Large intestine (tissue), 3 donors: ENCODE data around the gene ACSBG1. TPM values are rescaled to one million over a fixed set of nuclear protein-coding genes. Genes with fewer than 3 reads are reported as not detected.

Experiments used
- DNase-seq, 2 donors: peaks; one replicate each; pipeline versions ENCODE4 v3.0.0 to v3.0.0-alpha.2; 2013
- H3K27ac ChIP-seq: one replicate; pipeline ENCODE4 v1.5.1; 2013; ENCODE audit warnings: low read length
- H3K27me3 ChIP-seq: 2 replicates; pipeline ENCODE4 v1.6.1; 2013; ENCODE audit warnings: low read length; ENCODE audit not compliant: control insufficient read depth, insufficient read depth
- H3K36me3 ChIP-seq: 2 replicates; pipeline ENCODE4 v1.6.1; 2013; ENCODE audit warnings: low read length; ENCODE audit not compliant: control insufficient read depth, insufficient read depth
- H3K4me1 ChIP-seq: one replicate; pipeline ENCODE4 v1.6.1; 2013; ENCODE audit warnings: low read length; ENCODE audit not compliant: control insufficient read depth, insufficient read depth
- H3K4me3 ChIP-seq: one replicate; pipeline ENCODE4 v1.5.1; 2013; ENCODE audit warnings: low read length
- H3K9me3 ChIP-seq: one replicate; pipeline ENCODE4 v1.6.1; 2013; ENCODE audit warnings: mild to moderate bottlenecking, low read depth, low read length, moderate library complexity; ENCODE audit not compliant: control insufficient read depth
- WGBS: methylation state at CpG from one replicate; pipeline ENCODE4 v1.1.5; 2013; ENCODE audit warnings: low lambda C conversion rate; ENCODE audit not compliant: insufficient coverage; 5-methylcytosine and 5-hydroxymethylcytosine counted together
- polyA plus RNA-seq: library from polyadenylated mRNA; unstranded; fragments of 120-200 nt; gene quantifications from one replicate; pipeline ENCODE4 v1.2.1, GENCODE V29; 2013

ACSBG1 gene
- polyA plus RNA-seq, 1 donor: 1.1 TPM

DNA sequence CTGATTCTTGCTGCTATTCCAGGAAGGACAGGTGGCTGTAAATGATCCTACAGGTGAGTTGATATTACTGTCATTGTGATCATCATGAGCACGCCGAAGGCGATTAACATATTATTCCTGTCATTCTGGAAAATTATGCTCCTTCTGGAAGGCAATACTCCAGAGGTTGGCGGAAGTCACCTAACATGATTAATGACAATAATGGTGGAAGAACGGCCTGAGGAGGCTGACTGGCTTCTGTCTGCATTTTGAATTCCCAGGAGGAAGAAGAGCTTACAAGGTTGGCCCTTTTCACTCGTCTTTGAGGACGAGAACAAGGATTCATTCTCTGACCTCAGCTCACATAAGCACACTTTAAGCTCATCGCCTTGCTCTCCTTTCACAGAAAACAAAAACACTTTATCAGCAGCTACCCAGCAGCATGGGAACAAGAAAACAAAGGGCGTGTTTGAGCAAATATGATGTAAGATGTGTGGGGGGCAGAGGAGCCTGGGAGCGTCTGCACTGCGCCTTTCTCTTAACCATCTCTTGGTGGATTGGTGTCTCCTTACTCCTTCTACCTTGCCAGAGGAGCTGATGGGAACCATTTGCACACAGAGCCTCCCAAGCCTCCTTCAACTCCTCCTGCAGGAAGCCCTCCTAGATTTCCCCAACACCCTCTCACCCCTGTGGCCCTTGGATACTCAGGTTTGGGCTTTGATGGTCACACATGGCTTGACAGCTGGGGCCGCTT is 23.0 kb downstream of the ACSBG1 start:
- Histone ChIP-seq H3K27ac (no peak overlapping the region), H3K4me3 (no peak overlapping the region), H3K4me1 (peaks cover 12% of the 10 kb centered on the region), H3K36me3 (no peaks in the 10 kb centered on the region), H3K9me3 (no peaks in the 10 kb centered on the region), H3K27me3 (no peaks in the 10 kb centered on the region)
- DNase-seq: no peak
- WGBS: 100% methylated on average over 1 of the region's 12 CpGs

DNA sequence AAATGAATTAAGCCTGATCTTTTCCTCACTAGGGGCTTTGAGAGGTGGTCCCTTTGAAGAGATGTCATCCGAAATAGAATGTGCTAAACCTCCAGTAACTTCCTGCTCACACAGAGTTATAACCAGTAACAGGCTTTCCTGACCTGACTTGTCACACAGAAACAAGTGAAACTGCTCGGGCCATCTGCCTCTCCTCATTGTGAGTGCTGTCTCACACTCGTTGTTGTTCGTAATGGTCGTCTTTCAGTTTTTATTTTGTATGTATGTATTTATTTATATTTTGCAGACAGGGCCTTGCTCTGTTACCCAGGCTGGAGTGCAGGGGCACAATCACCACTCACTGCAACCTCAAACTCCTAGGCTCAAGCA is 24.0 kb downstream of the ACSBG1 start:
- Histone ChIP-seq H3K27me3 (no peaks in the 10 kb centered on the region), H3K4me3 (no peak overlapping the region), H3K9me3 (no peaks in the 10 kb centered on the region), H3K36me3 (no peaks in the 10 kb centered on the region), H3K27ac (no peak overlapping the region), H3K4me1 (peaks cover 12% of the 10 kb centered on the region)
- DNase-seq: no peak
- no CpG with 5 or more reads among the region's 5 CpGs for WGBS

DNA sequence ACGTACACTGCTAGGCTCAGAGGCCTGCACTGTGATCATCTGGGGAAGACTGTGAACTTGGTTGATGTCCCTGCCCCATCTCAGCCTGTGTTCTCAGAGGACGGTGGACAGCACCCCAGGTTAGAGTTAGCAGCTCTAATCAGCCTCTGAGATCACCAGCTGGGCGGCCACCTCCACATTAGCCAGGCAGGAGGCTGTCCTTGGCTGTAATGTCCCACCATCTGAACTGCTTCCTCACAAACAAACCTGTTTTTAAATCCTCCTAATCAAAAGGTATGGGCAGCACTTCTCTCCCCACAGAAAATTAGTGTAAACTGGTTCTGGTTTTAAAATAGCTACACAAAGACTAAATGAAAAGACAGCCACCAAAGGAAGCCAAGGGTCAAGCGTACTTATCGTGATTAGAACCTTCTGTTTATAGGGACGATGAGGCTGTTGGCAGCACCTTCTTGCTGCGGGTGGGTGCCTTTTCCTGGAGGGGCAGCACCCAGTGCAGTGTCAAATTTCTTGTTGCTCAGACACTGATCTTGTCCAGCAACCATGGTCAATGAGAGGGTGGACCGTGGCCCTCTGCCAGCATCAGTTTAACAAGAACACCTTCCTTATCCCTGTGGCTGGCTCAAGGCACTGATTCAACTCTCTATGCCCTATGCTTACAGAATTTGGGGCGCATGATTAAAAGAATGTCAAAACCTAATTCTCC is 24.6 kb downstream of the ACSBG1 start:
- H3K27ac ChIP-seq: no peak overlapping the region
- H3K36me3 ChIP-seq: no peaks in the 10 kb centered on the region
- H3K4me1 ChIP-seq: peaks cover 12% of the 10 kb centered on the region
- H3K9me3 ChIP-seq: no peaks in the 10 kb centered on the region
- H3K27me3 ChIP-seq: no peaks in the 10 kb centered on the region
- DNase-seq: no peak
- WGBS: 100% methylated on average over 1 of the region's 9 CpGs
- H3K4me3 ChIP-seq: no peak overlapping the region

DNA sequence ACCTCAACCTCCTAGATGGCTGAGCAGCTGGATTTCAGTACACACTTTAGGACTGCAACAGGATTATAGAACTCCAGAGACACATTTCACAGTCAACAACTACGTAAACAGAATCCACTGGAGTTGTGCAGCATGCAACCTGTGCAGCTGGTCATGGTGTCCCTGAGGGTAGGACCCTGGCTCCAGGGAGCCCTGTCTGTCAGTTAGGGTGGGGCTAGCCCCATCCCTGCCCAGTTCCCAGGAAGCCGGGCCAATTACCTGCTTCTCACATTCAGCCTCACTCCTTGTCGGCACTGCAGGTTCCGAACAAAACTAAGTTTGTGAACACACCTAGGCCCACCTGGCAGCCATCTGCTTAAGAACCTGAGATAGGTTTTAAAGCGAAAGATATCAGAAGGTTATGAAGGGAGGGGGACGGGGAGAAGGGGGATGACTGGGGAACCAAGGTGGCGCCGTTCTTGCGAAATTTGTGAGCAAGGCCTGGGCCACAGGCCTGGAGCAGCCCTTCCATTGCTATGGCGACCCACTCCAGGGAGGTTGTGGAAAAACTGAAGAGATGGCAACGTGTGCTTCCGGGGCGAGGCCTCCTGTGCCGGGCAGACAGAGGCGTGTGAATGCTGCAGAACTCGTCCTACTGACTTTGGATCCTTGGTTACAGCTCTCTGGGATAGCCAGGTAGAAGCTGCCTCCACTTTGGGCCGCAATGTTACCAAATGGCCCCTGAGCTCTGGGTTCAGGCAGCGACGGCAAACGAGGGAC is 25.3 kb downstream of the ACSBG1 start:
- WGBS: 90% methylated on average over 4 of the region's 20 CpGs
- no peaks in the 10 kb centered on the region for H3K36me3 ChIP-seq
- no peaks in the 10 kb centered on the region for H3K9me3 ChIP-seq
- H3K27me3 ChIP-seq: no peaks in the 10 kb centered on the region
- H3K4me1 ChIP-seq: peaks cover 12% of the 10 kb centered on the region
- DNase-seq: no peak
- H3K27ac ChIP-seq: no peak overlapping the region
- H3K4me3 ChIP-seq: no peak overlapping the region

DNA sequence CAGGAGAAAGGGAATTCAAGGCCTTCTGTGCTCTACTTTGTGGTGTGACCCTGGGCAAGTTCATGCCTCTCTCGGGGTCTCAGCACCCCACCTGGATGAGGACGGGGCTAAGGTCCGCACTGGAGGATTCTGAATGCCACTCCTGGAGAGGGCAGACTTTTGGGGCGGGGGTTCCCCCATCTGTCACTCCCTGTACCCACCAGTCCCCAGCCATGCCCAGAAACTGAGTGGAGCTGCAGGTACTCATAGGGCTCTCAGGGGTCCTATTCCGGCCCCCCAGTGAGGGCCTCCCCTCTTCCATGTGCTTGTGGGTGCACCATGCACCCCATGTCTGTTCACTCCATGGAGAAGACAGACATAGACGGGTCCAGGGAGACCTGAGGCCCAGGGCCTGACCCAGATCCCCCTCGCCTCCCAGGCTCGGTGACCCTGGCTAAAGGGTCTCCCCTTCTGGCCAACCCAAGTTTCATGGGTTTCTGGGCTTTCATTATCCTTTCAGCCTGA is 26.0 kb downstream of the ACSBG1 start:
- H3K27ac ChIP-seq: no peak overlapping the region
- H3K4me1 ChIP-seq: peaks cover 16% of the 10 kb centered on the region

DNA sequence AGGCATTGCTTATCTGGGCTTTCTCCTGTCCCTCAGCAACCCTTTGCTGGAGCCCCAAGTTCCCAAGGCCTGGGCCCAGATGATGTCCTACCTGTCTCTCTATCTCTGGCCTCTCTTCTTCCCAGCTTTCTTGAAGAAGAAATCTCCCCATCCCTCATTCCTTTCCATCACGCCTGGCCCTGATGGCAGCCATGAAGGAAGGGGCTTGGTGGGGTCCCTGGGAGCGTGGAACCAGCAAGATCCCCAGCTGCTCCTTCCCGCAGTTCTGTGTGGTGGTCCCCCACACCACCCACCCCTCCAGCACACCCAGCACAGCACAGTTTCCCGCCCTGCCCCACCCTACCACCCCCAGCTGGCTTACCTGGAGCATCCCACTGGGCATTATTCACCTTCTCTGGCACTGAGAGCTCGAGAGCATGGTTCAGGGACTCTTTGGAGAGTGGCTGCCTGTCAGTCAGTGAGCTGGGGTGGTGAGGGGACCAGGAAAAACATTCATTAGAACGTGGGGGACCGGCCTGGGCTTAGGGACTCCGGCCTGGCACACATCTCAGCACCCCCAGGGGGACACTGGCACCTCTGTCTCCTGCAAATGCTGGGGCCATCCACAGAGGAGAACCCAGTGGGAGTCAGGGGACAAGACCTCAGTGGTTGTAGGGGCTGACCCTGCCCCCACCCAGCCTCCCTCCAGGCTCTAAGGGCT is 26.6 kb downstream of the ACSBG1 start:
- no CpG with 5 or more reads among the region's 8 CpGs for WGBS
- Histone ChIP-seq H3K36me3 (no peaks in the 10 kb centered on the region), H3K9me3 (no peaks in the 10 kb centered on the region), H3K4me1 (peaks cover 12% of the 10 kb centered on the region), H3K27ac (no peak overlapping the region), H3K27me3 (no peaks in the 10 kb centered on the region), H3K4me3 (no peak overlapping the region)
- DNase-seq: no peak

More for the DNA sequence above, 26.0 kb downstream of the ACSBG1 start:
- no peaks in the 10 kb centered on the region for H3K36me3 ChIP-seq
- H3K4me3 ChIP-seq: no peak overlapping the region
- no peaks in the 10 kb centered on the region for H3K27me3 ChIP-seq
- H3K9me3 ChIP-seq: no peaks in the 10 kb centered on the region
- WGBS: no CpG with 5 or more reads among the region's 8 CpGs
- DNase-seq: no peak

DNA sequence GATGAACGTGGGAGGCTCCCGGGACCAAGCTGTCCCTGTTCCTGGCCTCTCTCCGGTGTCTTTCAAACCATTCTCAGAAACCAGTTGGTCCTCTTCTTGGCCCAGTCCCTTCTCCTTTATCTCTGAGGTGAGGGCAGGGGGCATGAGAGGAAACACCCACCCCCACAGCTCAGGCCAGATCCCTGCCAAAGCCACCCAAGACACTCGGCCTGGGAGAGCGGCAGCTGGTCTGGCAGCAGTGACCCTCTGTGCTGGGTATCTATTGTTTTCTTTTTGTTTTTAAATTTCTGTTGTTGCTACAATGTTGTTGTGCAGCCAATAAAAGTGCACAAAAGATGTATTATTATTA is 27.3 kb downstream of the ACSBG1 start:
- Histone ChIP-seq H3K4me1 (peaks cover 6% of the 10 kb centered on the region), H3K27me3 (no peaks in the 10 kb centered on the region), H3K36me3 (no peaks in the 10 kb centered on the region), H3K27ac (no peak overlapping the region), H3K9me3 (no peaks in the 10 kb centered on the region), H3K4me3 (no peak overlapping the region)
- DNase-seq: no peak
- WGBS: no CpG with 5 or more reads among the region's 5 CpGs

DNA sequence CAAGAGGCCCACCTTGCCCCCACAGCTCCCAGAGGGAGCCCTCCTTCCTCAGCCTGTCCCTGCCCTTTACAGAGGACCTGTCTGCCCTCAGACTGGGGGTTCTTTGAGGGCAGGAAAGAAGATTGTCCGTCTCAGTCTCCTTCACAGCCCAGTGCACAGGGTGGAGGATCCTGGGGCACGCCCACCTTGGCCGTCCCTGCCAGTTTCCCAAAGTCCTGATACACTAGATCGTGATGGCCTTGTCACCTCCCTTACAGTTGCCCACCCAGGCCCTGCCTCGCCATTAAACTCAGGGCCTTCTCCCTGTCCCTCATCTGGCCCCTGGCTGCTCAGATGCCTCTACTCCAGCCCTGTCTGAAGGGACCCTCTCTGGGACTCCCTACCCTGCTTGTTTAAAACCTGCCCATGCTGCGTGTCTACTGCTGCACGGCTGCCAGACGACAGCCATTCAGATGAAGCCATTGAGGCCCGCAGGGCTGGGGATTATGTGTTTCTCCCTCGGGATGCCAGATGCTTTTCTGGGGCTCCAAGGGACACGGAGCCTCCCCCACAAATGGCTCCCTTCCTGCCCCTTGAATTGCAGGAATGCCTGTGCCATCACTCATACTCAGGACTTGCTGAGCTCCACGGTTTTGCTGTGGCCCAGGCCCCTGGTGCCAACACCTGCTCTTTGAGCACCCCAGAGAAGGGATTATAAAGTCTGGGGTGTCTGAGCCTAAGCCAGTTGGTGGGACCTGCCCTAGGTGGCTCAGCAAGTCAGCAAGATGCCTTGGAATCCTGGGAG is 27.8 kb downstream of the ACSBG1 start:
- no peak overlapping the region for H3K4me3 ChIP-seq
- H3K4me1 ChIP-seq: peaks cover 4% of the 10 kb centered on the region
- DNase-seq: no peak
- H3K9me3 ChIP-seq: no peaks in the 10 kb centered on the region
- no peak overlapping the region for H3K27ac ChIP-seq
- WGBS: no CpG with 5 or more reads among the region's 12 CpGs
- H3K27me3 ChIP-seq: no peaks in the 10 kb centered on the region
- H3K36me3 ChIP-seq: no peaks in the 10 kb centered on the region

DNA sequence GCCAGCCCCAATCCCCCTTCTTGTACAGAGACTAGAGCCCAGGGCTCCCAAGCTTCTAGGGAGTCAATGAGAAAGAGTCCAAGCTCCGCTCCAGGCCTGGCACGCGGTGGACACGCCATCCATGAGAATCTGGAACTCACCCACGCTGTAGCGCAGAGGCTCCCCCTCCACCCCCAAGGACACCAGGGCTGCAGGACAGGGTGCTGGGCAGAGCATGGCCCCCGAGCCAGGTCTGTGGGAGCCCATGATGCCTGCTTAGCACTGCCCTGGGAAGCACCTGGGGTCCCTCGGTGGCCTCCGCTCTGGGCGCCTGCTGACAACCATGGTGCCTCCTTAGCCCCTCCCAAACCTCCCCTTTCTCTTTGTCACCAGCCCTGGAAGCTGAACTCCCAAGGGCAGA is 28.5 kb downstream of the ACSBG1 start:
- no peak overlapping the region for H3K4me3 ChIP-seq
- peaks cover 4% of the 10 kb centered on the region for H3K4me1 ChIP-seq
- no CpG with 5 or more reads among the region's 10 CpGs for WGBS
- no peaks in the 10 kb centered on the region for H3K9me3 ChIP-seq
- DNase-seq: no peak
- no peaks in the 10 kb centered on the region for H3K27me3 ChIP-seq
- no peak overlapping the region for H3K27ac ChIP-seq
- H3K36me3 ChIP-seq: no peaks in the 10 kb centered on the region
